ENCODE results near the gene ZNF341.

Gene ZNF341

DNA sequence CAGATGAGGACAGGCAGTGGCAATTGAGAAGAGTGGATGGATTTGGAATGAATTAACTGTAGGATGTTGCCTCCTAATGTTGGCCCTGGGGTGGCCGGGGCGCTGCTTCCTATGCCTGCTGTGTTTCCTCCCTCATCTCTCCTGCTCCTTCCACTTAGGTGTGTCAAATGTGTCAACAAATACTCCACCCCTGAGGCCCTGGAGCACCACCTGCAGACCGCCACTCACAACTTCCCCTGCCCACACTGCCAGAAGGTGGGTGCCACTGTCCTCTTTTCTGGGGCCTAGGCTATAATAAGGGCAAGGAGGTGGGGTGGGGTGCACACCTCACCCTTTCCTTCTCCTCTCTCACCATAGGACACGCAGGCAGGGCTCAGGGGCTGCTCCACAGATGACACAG lies 49.3 kb downstream of the ZNF341 start:
- Histone ChIP-seq H4K20me1 (ENCODE audit: insufficient read depth) (no peaks in the 10 kb centered on the region), H3K4me3 (IDR thresholded peaks at IDR 0.05; ENCODE audit: insufficient read depth, low read depth, low read length) (no peak overlapping the region), H3K4me2 (peak overlapping the region; percentile 65), H3K36me3 (ENCODE audit: insufficient read depth) (no peaks in the 10 kb centered on the region), H2AFZ (ENCODE audit: low read depth) (no peak overlapping the region), H3K27me3 (ENCODE audit: insufficient read depth, low read depth) (no peaks in the 10 kb centered on the region), H3K4me1 (ENCODE audit: low read depth, poor library complexity, severe bottlenecking) (peaks cover 95% of the 10 kb centered on the region), H3K9ac (peak overlapping the region; percentile 43; the same call in 1 of the 2 replicates), H3K79me2 (ENCODE audit: insufficient read depth, low read depth) (no peaks in the 10 kb centered on the region), H3K27ac (peak overlapping the region; percentile 94)
- TF ChIP-seq, protein P1, sequence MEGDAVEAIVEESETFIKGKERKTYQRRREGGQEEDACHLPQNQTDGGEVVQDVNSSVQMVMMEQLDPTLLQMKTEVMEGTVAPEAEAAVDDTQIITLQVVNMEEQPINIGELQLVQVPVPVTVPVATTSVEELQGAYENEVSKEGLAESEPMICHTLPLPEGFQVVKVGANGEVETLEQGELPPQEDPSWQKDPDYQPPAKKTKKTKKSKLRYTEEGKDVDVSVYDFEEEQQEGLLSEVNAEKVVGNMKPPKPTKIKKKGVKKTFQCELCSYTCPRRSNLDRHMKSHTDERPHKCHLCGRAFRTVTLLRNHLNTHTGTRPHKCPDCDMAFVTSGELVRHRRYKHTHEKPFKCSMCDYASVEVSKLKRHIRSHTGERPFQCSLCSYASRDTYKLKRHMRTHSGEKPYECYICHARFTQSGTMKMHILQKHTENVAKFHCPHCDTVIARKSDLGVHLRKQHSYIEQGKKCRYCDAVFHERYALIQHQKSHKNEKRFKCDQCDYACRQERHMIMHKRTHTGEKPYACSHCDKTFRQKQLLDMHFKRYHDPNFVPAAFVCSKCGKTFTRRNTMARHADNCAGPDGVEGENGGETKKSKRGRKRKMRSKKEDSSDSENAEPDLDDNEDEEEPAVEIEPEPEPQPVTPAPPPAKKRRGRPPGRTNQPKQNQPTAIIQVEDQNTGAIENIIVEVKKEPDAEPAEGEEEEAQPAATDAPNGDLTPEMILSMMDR (conservative IDR thresholded peaks at IDR 0.05; ENCODE audit: low read depth, low read length): no peak

DNA sequence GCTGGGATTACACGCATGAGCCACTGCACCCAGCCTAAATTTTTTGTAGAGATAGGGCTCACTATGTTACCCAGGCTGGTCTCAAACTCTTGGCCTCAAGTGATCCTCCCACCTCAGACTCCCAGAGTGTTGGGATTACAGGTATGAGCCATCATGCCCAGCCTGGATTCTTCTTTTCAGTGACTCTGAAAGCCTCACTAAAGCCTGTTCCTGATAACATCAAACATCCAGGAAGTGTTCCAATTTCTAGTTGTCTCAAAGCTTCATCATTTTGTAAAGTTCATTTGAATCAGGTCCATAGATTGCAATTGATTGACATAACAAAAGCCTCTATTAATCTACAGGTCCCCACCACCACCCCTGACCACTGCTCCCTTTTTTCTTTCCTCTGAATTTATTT lies 50.1 kb downstream of the ZNF341 start:
- H2AFZ ChIP-seq (ENCODE audit: low read depth): no peak overlapping the region

DNA sequence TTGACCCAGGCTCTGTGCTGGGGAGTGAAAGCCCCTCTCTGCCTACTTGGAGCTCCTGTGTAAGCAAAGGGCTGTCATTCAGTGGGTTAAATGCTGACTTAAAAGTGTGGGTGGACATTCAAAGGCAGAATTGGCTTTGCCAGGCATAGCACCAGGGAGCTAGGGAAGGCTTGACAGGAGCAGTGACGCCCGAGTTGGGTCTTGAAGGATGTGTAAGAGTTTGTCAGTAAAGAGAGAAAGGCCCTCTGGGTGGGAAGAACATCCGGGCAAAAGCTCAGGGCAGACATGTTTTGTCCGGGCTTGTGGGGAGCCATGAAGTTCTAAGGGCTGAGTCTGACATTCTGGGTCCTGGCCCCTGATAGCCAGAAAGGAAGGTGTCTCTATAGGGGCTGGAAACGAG lies 51.5 kb downstream of the ZNF341 start:
- no peak overlapping the region for H3K4me3 ChIP-seq (IDR thresholded peaks at IDR 0.05; ENCODE audit: insufficient read depth, low read depth, low read length)
- no peak overlapping the region for H3K4me2 ChIP-seq
- H3K36me3 ChIP-seq (ENCODE audit: insufficient read depth): no peaks in the 10 kb centered on the region
- H3K4me1 ChIP-seq (ENCODE audit: low read depth, poor library complexity, severe bottlenecking): peaks cover 95% of the 10 kb centered on the region
- H3K9ac ChIP-seq: no peak overlapping the region
- no peak overlapping the region for H2AFZ ChIP-seq (ENCODE audit: low read depth)
- no peaks in the 10 kb centered on the region for H3K79me2 ChIP-seq (ENCODE audit: insufficient read depth, low read depth)
- TF ChIP-seq, protein P1 (conservative IDR thresholded peaks at IDR 0.05; ENCODE audit: low read depth, low read length): no peak
- no peaks in the 10 kb centered on the region for H4K20me1 ChIP-seq (ENCODE audit: insufficient read depth)
- H3K27ac ChIP-seq: peak overlapping the region; percentile 94; the same call in 1 of the 2 replicates
- no peaks in the 10 kb centered on the region for H3K27me3 ChIP-seq (ENCODE audit: insufficient read depth, low read depth)

More for the DNA sequence above, 50.1 kb downstream of the ZNF341 start:
- Histone ChIP-seq H3K27ac (peak overlapping the region; percentile 94), H3K4me2 (peak overlapping the region; percentile 65; the same call in 1 of the 2 replicates), H3K4me1 (ENCODE audit: low read depth, poor library complexity, severe bottlenecking) (peaks cover 95% of the 10 kb centered on the region), H3K27me3 (ENCODE audit: insufficient read depth, low read depth) (no peaks in the 10 kb centered on the region), H3K79me2 (ENCODE audit: insufficient read depth, low read depth) (no peaks in the 10 kb centered on the region), H3K4me3 (IDR thresholded peaks at IDR 0.05; ENCODE audit: insufficient read depth, low read depth, low read length) (no peak overlapping the region), H3K9ac (peak overlapping the region; percentile 43; the same call in 1 of the 2 replicates), H4K20me1 (ENCODE audit: insufficient read depth) (no peaks in the 10 kb centered on the region), H3K36me3 (ENCODE audit: insufficient read depth) (no peaks in the 10 kb centered on the region)
- TF ChIP-seq, protein P1 (conservative IDR thresholded peaks at IDR 0.05; ENCODE audit: low read depth, low read length): no peak

DNA sequence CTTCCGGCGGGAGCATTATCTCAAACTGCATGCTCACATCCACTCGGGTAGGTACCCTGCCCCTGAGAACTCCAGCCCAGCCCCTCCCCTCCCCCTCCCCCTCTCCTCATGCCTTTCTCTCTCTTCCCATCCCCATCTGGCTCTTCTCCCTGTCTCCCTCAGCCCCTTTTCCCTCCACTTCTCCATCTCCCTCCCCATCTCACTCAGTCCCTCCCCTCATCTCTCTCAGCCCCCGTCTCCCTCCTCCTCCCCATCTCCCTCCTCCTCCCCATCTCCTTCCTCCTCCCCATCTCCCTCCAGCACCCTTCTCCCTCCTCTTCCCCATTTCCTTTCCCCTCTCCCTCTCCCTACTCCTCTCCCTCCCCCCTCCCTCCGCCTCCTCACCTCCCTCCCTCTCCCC lies 52.0 kb downstream of the ZNF341 start:
- H3K4me1 ChIP-seq (ENCODE audit: low read depth, poor library complexity, severe bottlenecking): peaks cover 96% of the 10 kb centered on the region
- H3K36me3 ChIP-seq (ENCODE audit: insufficient read depth): no peaks in the 10 kb centered on the region
- no peaks in the 10 kb centered on the region for H3K79me2 ChIP-seq (ENCODE audit: insufficient read depth, low read depth)
- no peak overlapping the region for H3K9ac ChIP-seq
- H2AFZ ChIP-seq (ENCODE audit: low read depth): no peak overlapping the region
- TF ChIP-seq, protein P1 (conservative IDR thresholded peaks at IDR 0.05; ENCODE audit: low read depth, low read length): no peak
- no peaks in the 10 kb centered on the region for H4K20me1 ChIP-seq (ENCODE audit: insufficient read depth)
- H3K27ac ChIP-seq: no peak overlapping the region
- H3K27me3 ChIP-seq (ENCODE audit: insufficient read depth, low read depth): no peaks in the 10 kb centered on the region
- H3K4me3 ChIP-seq (IDR thresholded peaks at IDR 0.05; ENCODE audit: insufficient read depth, low read depth, low read length): no peak overlapping the region
- no peak overlapping the region for H3K4me2 ChIP-seq
